HEK293 (cell line): ENCODE results near the gene ST6GAL1.

Source experiments
- CTCF ChIA-PET: fragments of 350-600 bp; formaldehyde crosslinking; extraction: SDS; loops from one replicate; lab custom pipeline; 2021; ENCODE audit warnings: antibody characterized with exemption; lab: Yijun Ruan, JAX
- POLR2A ChIA-PET: fragments of 300-600 bp; formaldehyde crosslinking; extraction: SDS; loops from one replicate; lab custom pipeline; 2020; ENCODE audit warnings: antibody characterized with exemption, inconsistent platforms; lab: Yijun Ruan, JAX
- H3K27ac ChIP-seq: fragments of 200-500 bp; sonication (Bioruptor generic); 2 replicates; pipeline ENCODE4 v1.5.1; 2014; ENCODE audit warnings: low read depth, low read length, control low read depth, inconsistent platforms; ENCODE audit errors: extremely low read depth
- H3K36me3 ChIP-seq, 2 experiments: fragments of 200-500 bp in 1 of 2; sonication (Bioruptor generic) in 1 of 2; 1 replicate in 1 of 2; 2 replicates in 1 of 2; pipeline ENCODE4 v1.5.1; 2014 to 2017; ENCODE audit warnings: inconsistent platforms in 2 of 2, low read length in 2 of 2; ENCODE audit not compliant: control insufficient read depth in 2 of 2, insufficient read depth in 1 of 2
- H3K4me1 ChIP-seq: fragments of 200-500 bp; sonication (Bioruptor generic); 2 replicates; pipeline ENCODE4 v1.5.1; 2014; ENCODE audit warnings: mild to moderate bottlenecking, low read length, inconsistent platforms; ENCODE audit not compliant: control insufficient read depth, insufficient read depth
- H3K4me3 ChIP-seq: 2 replicates; pipeline ENCODE4 v1.5.1; 2011; ENCODE audit warnings: low read depth, mild to moderate bottlenecking, control low read depth, low read length, moderate library complexity
- H3K9me3 ChIP-seq: fragments of 200-500 bp; sonication (Bioruptor generic); 2 replicates; pipeline ENCODE4 v1.5.1; 2014; ENCODE audit warnings: low read depth, low read length, inconsistent platforms; ENCODE audit not compliant: control insufficient read depth, insufficient read depth
- EGR2 ChIP-seq: fragments of 450-650 bp; formaldehyde crosslinking; IDR thresholded peaks from 2 replicates; pipeline ENCODE4 v1.5.1; 2016; ENCODE audit warnings: low read depth, missing biosample characterization, missing genetic modification characterization
- GFI1B ChIP-seq: fragments of 450-650 bp; formaldehyde crosslinking; IDR thresholded peaks from 2 replicates; pipeline ENCODE4 v1.5.1; 2016; ENCODE audit warnings: missing biosample characterization, missing genetic modification characterization
- HOXA7 ChIP-seq: sonication (generic); formaldehyde crosslinking; IDR thresholded peaks from 2 replicates; pipeline ENCODE4 v1.8.1; 2022; ENCODE audit warnings: missing genetic modification reagents, borderline replicate concordance
- KLF7 ChIP-seq: fragments of 450-650 bp; formaldehyde crosslinking; IDR thresholded peaks from 2 replicates; pipeline ENCODE4 v1.5.1; 2016; ENCODE audit warnings: missing biosample characterization, missing genetic modification characterization, borderline replicate concordance
- KLF8 ChIP-seq: fragments of 450-650 bp; formaldehyde crosslinking; IDR thresholded peaks from 2 replicates; pipeline ENCODE4 v1.5.1; 2016; ENCODE audit warnings: missing biosample characterization, missing genetic modification characterization
- MEIS1 ChIP-seq: sonication (generic); formaldehyde crosslinking; IDR thresholded peaks from 2 replicates; pipeline ENCODE4 v1.8.1; 2022; ENCODE audit warnings: missing genetic modification reagents, mild to moderate bottlenecking, borderline replicate concordance
- TCF7L2 ChIP-seq: IDR thresholded peaks from 2 replicates; pipeline ENCODE4 v1.6.1; 2011; ENCODE audit warnings: low read depth, mild to moderate bottlenecking, inconsistent platforms, low read length, moderate library complexity, borderline replicate concordance
- ZNF132 ChIP-seq: fragments of 450-650 bp; formaldehyde crosslinking; IDR thresholded peaks from 2 replicates; pipeline ENCODE4 v1.5.1; 2017; ENCODE audit warnings: missing biosample characterization, missing genetic modification characterization, borderline replicate concordance
- ZNF169 ChIP-seq: fragments of 450-650 bp; formaldehyde crosslinking; IDR thresholded peaks from 2 replicates; pipeline ENCODE4 v1.5.1; 2016; ENCODE audit warnings: missing biosample characterization, missing genetic modification characterization
- ZNF239 ChIP-seq: fragments of 450-650 bp; formaldehyde crosslinking; IDR thresholded peaks from 2 replicates; pipeline ENCODE4 v1.5.1; 2016; ENCODE audit warnings: missing biosample characterization, missing genetic modification characterization
- ZNF292 ChIP-seq: fragments of 450-650 bp; formaldehyde crosslinking; IDR thresholded peaks from 2 replicates; pipeline ENCODE4 v1.5.1; 2016; ENCODE audit warnings: low read depth, missing biosample characterization, missing genetic modification characterization, borderline replicate concordance
- ZNF391 ChIP-seq: fragments of 450-650 bp; formaldehyde crosslinking; IDR thresholded peaks from 2 replicates; pipeline ENCODE4 v1.5.1; 2016; ENCODE audit warnings: low read depth, missing biosample characterization, missing genetic modification characterization, borderline replicate concordance
- ZNF416 ChIP-seq: fragments of 450-650 bp; formaldehyde crosslinking; IDR thresholded peaks from 2 replicates; pipeline ENCODE4 v1.5.1; 2016; ENCODE audit warnings: missing biosample characterization, missing genetic modification characterization
- ZNF426 ChIP-seq: fragments of 450-650 bp; formaldehyde crosslinking; IDR thresholded peaks from 2 replicates; pipeline ENCODE4 v1.5.1; 2017; ENCODE audit warnings: missing biosample characterization, missing genetic modification characterization, mild to moderate bottlenecking, inconsistent platforms, moderate library complexity
- ZNF514 ChIP-seq: fragments of 450-650 bp; formaldehyde crosslinking; IDR thresholded peaks from 2 replicates; pipeline ENCODE4 v1.5.1; 2016; ENCODE audit warnings: missing biosample characterization, missing genetic modification characterization
- ZNF677 ChIP-seq: fragments of 450-650 bp; IDR thresholded peaks from 2 replicates; pipeline ENCODE4 v1.5.0; 2018; ENCODE audit warnings: missing biosample characterization, mild to moderate bottlenecking, missing genetic modification characterization, moderate library complexity
- ZNF701 ChIP-seq: fragments of 450-650 bp; formaldehyde crosslinking; IDR thresholded peaks from 2 replicates; pipeline ENCODE4 v1.5.1; 2016; ENCODE audit warnings: missing biosample characterization, missing genetic modification characterization
- ZNF76 ChIP-seq: fragments of 450-650 bp; formaldehyde crosslinking; IDR thresholded peaks from 2 replicates; pipeline ENCODE4; 2016; ENCODE audit warnings: low read depth, missing biosample characterization, missing genetic modification characterization, borderline replicate concordance
- ZNF777 ChIP-seq: fragments of 450-650 bp; formaldehyde crosslinking; IDR thresholded peaks from 2 replicates; pipeline ENCODE4 v1.5.1; 2017; ENCODE audit warnings: missing biosample characterization, missing genetic modification characterization, borderline replicate concordance
- ZNF837 ChIP-seq: fragments of 450-650 bp; formaldehyde crosslinking; IDR thresholded peaks from 2 replicates; pipeline ENCODE4 v1.5.1; 2016; ENCODE audit warnings: missing biosample characterization, missing genetic modification characterization
- ZNF843 ChIP-seq: fragments of 450-650 bp; formaldehyde crosslinking; IDR thresholded peaks from 2 replicates; pipeline ENCODE4 v1.5.1; 2016; ENCODE audit warnings: missing biosample characterization, missing genetic modification characterization
- TF ChIP-seq, protein P1 (sequence below): fragments of 450-650 bp; formaldehyde crosslinking; IDR thresholded peaks from 2 replicates; pipeline ENCODE4 v1.5.1; 2016; ENCODE audit warnings: missing biosample characterization, missing genetic modification characterization
- TF ChIP-seq, protein P2 (sequence below): fragments of 450-650 bp; formaldehyde crosslinking; IDR thresholded peaks from 2 replicates; pipeline ENCODE4 v1.5.1; 2016; ENCODE audit warnings: missing biosample characterization, missing genetic modification characterization
- TF ChIP-seq, protein P3 (sequence below): fragments of 450-650 bp; formaldehyde crosslinking; IDR thresholded peaks from 2 replicates; pipeline ENCODE4 v1.5.1; 2017; ENCODE audit warnings: missing biosample characterization, missing genetic modification characterization
- TF ChIP-seq, protein P4 (sequence below): fragments of 450-650 bp; formaldehyde crosslinking; IDR thresholded peaks from 2 replicates; pipeline ENCODE4 v1.5.1; 2017; ENCODE audit warnings: missing biosample characterization, missing genetic modification characterization
- TF ChIP-seq, protein P5 (sequence below): fragments of 450-650 bp; formaldehyde crosslinking; IDR thresholded peaks from 2 replicates; pipeline ENCODE4 v1.5.1; 2017; ENCODE audit warnings: missing biosample characterization, missing genetic modification characterization

ST6GAL1 gene

DNA sequence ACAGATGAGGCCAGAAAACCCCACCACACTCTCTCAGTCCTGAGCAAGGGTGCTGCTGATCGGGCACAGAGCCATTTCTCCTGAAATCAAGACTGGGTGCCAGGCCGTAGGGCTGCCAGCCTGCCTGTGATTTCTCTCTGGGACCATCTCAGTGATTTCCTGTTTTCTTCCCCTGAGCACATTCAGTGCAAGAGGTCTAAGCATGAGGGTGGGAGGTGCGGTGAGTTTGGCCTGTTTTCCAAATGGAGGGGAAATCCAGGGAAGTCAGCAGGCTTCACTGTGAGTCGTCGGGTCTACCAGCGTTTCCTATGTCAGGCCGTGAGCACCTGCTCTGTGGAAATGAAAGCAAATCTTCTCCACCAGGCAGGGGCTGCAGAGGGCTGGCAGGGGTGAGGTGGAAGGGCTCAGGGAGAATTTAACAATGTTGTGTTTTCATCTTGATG, 82.3 kb downstream of the ST6GAL1 start (continued):
- TF ChIP-seq MEIS1 (CRISPR knock-in tag) (no peak), ZNF843 (tag by site-specific recombination) (no peak), ZNF76 (tag by site-specific recombination) (no peak), ZNF132 (tag by site-specific recombination) (no peak), KLF8 (tag by site-specific recombination) (no peak), ZNF416 (no peak)
- TF ChIP-seq, protein P1, sequence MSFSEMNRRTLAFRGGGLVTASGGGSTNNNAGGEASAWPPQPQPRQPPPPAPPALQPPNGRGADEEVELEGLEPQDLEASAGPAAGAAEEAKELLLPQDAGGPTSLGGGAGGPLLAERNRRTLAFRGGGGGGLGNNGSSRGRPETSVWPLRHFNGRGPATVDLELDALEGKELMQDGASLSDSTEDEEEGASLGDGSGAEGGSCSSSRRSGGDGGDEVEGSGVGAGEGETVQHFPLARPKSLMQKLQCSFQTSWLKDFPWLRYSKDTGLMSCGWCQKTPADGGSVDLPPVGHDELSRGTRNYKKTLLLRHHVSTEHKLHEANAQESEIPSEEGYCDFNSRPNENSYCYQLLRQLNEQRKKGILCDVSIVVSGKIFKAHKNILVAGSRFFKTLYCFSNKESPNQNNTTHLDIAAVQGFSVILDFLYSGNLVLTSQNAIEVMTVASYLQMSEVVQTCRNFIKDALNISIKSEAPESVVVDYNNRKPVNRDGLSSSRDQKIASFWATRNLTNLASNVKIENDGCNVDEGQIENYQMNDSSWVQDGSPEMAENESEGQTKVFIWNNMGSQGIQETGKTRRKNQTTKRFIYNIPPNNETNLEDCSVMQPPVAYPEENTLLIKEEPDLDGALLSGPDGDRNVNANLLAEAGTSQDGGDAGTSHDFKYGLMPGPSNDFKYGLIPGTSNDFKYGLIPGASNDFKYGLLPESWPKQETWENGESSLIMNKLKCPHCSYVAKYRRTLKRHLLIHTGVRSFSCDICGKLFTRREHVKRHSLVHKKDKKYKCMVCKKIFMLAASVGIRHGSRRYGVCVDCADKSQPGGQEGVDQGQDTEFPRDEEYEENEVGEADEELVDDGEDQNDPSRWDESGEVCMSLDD (tag by site-specific recombination), result no peak
- TF ChIP-seq, protein P2, sequence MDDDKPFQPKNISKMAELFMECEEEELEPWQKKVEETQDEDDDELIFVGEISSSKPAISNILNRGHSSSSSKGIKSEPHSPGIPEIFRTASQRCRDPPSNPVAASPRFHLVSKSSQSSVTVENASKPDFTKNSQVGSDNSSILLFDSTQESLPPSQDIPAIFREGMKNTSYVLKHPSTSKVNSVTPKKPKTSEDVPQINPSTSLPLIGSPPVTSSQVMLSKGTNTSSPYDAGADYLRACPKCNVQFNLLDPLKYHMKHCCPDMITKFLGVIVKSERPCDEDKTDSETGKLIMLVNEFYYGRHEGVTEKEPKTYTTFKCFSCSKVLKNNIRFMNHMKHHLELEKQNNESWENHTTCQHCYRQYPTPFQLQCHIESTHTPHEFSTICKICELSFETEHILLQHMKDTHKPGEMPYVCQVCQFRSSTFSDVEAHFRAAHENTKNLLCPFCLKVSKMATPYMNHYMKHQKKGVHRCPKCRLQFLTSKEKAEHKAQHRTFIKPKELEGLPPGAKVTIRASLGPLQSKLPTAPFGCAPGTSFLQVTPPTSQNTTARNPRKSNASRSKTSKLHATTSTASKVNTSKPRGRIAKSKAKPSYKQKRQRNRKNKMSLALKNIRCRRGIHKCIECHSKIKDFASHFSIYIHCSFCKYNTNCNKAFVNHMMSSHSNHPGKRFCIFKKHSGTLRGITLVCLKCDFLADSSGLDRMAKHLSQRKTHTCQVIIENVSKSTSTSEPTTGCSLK (tag by site-specific recombination), result no peak
- TF ChIP-seq, protein P3, sequence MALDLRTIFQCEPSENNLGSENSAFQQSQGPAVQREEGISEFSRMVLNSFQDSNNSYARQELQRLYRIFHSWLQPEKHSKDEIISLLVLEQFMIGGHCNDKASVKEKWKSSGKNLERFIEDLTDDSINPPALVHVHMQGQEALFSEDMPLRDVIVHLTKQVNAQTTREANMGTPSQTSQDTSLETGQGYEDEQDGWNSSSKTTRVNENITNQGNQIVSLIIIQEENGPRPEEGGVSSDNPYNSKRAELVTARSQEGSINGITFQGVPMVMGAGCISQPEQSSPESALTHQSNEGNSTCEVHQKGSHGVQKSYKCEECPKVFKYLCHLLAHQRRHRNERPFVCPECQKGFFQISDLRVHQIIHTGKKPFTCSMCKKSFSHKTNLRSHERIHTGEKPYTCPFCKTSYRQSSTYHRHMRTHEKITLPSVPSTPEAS (tag by site-specific recombination), result no peak

DNA sequence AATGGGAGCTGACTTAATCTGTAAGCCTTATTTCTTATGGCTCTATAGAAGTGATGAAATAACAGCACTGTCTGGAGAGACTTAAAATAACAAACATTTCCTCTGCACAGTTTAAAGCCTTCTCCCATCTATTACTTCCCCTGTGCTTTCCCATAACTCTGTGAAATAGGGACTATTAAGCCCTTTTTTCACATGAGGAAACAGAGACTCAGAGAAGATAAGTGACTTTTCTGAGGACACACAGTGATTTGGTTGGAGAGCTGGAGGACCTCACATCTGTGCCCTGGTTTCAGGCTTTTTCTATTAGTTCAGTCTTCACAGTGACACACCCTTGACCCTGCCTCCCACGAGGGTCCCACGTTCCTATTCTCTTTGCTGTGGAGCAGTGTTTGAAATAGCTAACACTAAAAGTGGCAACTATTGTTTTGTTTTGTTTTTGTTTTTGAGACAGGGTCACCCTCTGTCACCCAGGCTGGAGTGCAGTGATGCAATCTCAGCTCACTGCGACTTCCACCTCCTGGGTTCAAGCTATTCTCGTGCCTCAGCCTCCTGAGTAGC, 82.9 kb downstream of the ST6GAL1 start:
- no peak overlapping the region for H3K27ac ChIP-seq
- H3K9me3 ChIP-seq, result no peaks in the 10 kb centered on the region
- H3K4me3 ChIP-seq, result no peak overlapping the region
- TF ChIP-seq ZNF514 (tag by site-specific recombination), result no peak
- TF ChIP-seq ZNF391 (tag by site-specific recombination), result no peak
- no peak for TF ChIP-seq TCF7L2
- TF ChIP-seq HOXA7 (CRISPR knock-in tag), result no peak
- TF ChIP-seq ZNF426 (tag by site-specific recombination), result no peak
- no peak for TF ChIP-seq ZNF777
- no peak for TF ChIP-seq ZNF701 (tag by site-specific recombination)
- TF ChIP-seq ZNF837 (tag by site-specific recombination), result no peak
- TF ChIP-seq, all 188 proteins: peak for 0
- Histone ChIP-seq H3K4me1 (no peaks in the 10 kb centered on the region), H3K36me3 (no peaks in the 10 kb centered on the region)
- ChIA-PET CTCF (no interaction called here), POLR2A (no interaction called here)

DNA sequence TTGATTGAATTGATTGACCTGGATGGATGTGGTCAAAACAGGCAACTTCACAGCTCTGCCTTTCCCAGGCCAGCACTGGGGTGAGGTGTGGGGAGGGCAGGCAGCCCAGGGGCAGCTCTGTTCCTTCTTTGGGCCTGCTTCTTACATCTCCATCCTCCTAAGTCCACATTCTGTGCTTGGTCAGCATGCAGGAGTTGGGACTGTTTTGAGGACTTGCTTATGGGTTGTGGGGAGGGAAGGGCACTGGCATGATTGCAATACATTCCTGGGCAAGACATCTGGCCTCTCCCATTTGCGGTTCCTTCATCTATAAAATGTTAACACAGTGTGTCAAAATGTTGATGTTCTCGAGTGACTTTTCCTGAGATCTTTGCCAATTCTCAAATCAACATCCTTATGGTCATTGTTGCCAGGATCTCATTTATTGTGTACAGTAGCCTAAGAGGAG, 84.1 kb downstream of the ST6GAL1 start:
- H3K4me1 ChIP-seq, result no peaks in the 10 kb centered on the region
- H3K27ac ChIP-seq, result no peak overlapping the region
- H3K4me3 ChIP-seq, result no peak overlapping the region
- ChIA-PET CTCF (interaction anchor here (0.6 kb wide), 1 partner anchor 90 kb away, joined by 3 read pairs; no protein-coding TSS in a partner anchor), POLR2A (no interaction called here)
- H3K36me3 ChIP-seq, result no peaks in the 10 kb centered on the region
- H3K9me3 ChIP-seq, result no peaks in the 10 kb centered on the region
- TF ChIP-seq ZNF292 (tag by site-specific recombination), result no peak
- TF ChIP-seq KLF7 (tag by site-specific recombination), result no peak
- no peak for TF ChIP-seq EGR2
- TF ChIP-seq, protein P4, sequence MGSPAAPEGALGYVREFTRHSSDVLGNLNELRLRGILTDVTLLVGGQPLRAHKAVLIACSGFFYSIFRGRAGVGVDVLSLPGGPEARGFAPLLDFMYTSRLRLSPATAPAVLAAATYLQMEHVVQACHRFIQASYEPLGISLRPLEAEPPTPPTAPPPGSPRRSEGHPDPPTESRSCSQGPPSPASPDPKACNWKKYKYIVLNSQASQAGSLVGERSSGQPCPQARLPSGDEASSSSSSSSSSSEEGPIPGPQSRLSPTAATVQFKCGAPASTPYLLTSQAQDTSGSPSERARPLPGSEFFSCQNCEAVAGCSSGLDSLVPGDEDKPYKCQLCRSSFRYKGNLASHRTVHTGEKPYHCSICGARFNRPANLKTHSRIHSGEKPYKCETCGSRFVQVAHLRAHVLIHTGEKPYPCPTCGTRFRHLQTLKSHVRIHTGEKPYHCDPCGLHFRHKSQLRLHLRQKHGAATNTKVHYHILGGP (tag by site-specific recombination), result no peak
- TF ChIP-seq ZNF677 (tag by site-specific recombination), result no peak
- TF ChIP-seq ZNF132 (tag by site-specific recombination), result no peak
- TF ChIP-seq ZNF239, result no peak
- TF ChIP-seq ZNF169 (tag by site-specific recombination), result no peak
- no peak for TF ChIP-seq GFI1B
- TF ChIP-seq, protein P5, sequence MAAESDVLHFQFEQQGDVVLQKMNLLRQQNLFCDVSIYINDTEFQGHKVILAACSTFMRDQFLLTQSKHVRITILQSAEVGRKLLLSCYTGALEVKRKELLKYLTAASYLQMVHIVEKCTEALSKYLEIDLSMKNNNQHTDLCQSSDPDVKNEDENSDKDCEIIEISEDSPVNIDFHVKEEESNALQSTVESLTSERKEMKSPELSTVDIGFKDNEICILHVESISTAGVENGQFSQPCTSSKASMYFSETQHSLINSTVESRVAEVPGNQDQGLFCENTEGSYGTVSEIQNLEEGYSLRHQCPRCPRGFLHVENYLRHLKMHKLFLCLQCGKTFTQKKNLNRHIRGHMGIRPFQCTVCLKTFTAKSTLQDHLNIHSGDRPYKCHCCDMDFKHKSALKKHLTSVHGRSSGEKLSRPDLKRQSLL (tag by site-specific recombination), result no peak
